Osteocyte (in vitro differentiated cells): ENCODE results near the gene XRCC4. TPM values are rescaled to one million over a fixed set of nuclear protein-coding genes. Genes with fewer than 3 reads are reported as not detected.

Source experiments
- DNase-seq: peaks from one replicate; pipeline ENCODE4 v3.0.0; 2021; ENCODE audit warnings: mixed read lengths; ENCODE audit not compliant: unreplicated experiment; ENCODE audit errors: extremely low spot score
- H3K27ac Mint-ChIP-seq: one replicate; pipeline ENCODE4 v1.8.0; 2021; ENCODE audit warnings: mild to moderate bottlenecking, mixed read lengths; ENCODE audit not compliant: unreplicated experiment
- H3K27me3 Mint-ChIP-seq: one replicate; pipeline ENCODE4 v1.8.0; 2021; ENCODE audit warnings: mixed read lengths; ENCODE audit not compliant: unreplicated experiment
- H3K36me3 Mint-ChIP-seq: one replicate; pipeline ENCODE4 v1.8.0; 2021; ENCODE audit warnings: mixed read lengths; ENCODE audit not compliant: unreplicated experiment
- H3K4me1 Mint-ChIP-seq: one replicate; pipeline ENCODE4 v1.8.0; 2021; ENCODE audit warnings: mixed read lengths; ENCODE audit not compliant: unreplicated experiment
- H3K4me3 Mint-ChIP-seq: one replicate; pipeline ENCODE4 v1.8.0; 2021; ENCODE audit warnings: mild to moderate bottlenecking, moderate library complexity, mixed read lengths; ENCODE audit not compliant: unreplicated experiment
- H3K9me3 Mint-ChIP-seq: one replicate; pipeline ENCODE4 v1.8.0; 2021; ENCODE audit warnings: mixed read lengths; ENCODE audit not compliant: unreplicated experiment
- total RNA-seq: library from RNA; stranded (reverse); gene quantifications from 2 replicates; pipeline ENCODE4 v1.2.1, GENCODE V29; 2021
- TF ChIP-seq, protein P1 (sequence below): fragments of 200-600 bp; sonication (generic); IDR thresholded peaks from 2 replicates; pipeline ENCODE4 v1.5.0; 2021; ENCODE audit warnings: antibody characterized with exemption, mild to moderate bottlenecking, moderate library complexity

Gene XRCC4
- total RNA-seq, 1 donor from 2014 or later, result 4.2 TPM

DNA sequence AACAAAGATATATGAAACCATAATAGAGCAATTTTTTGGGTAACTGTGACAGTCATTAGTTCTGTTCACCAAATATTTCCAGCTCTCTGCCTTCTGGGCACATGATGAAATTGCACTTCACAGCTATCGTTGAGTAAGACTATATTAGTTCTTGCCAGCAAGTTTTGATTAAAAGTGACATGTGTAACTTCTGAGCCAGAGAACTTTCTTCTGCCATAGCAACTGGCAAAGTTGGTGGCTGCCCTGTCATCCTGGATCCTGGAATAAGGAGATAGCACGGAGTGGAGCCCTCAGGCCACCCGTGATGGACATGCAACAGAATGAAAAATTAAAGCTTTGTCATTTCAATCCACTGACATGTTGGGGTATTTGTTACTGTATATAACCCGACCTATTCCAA is 199.8 kb downstream of the XRCC4 start:
- peaks cover 11% of the 10 kb centered on the region for H3K9me3 Mint-ChIP-seq
- TF ChIP-seq, protein P1, sequence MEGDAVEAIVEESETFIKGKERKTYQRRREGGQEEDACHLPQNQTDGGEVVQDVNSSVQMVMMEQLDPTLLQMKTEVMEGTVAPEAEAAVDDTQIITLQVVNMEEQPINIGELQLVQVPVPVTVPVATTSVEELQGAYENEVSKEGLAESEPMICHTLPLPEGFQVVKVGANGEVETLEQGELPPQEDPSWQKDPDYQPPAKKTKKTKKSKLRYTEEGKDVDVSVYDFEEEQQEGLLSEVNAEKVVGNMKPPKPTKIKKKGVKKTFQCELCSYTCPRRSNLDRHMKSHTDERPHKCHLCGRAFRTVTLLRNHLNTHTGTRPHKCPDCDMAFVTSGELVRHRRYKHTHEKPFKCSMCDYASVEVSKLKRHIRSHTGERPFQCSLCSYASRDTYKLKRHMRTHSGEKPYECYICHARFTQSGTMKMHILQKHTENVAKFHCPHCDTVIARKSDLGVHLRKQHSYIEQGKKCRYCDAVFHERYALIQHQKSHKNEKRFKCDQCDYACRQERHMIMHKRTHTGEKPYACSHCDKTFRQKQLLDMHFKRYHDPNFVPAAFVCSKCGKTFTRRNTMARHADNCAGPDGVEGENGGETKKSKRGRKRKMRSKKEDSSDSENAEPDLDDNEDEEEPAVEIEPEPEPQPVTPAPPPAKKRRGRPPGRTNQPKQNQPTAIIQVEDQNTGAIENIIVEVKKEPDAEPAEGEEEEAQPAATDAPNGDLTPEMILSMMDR, result no peak
- H3K27ac Mint-ChIP-seq, result peak overlapping the region; percentile 52
- H3K27me3 Mint-ChIP-seq, result no peaks in the 10 kb centered on the region
- peaks cover 28% of the 10 kb centered on the region for H3K4me1 Mint-ChIP-seq
- no peak overlapping the region for H3K4me3 Mint-ChIP-seq
- H3K36me3 Mint-ChIP-seq, result no peaks in the 10 kb centered on the region
- no peak for DNase-seq

DNA sequence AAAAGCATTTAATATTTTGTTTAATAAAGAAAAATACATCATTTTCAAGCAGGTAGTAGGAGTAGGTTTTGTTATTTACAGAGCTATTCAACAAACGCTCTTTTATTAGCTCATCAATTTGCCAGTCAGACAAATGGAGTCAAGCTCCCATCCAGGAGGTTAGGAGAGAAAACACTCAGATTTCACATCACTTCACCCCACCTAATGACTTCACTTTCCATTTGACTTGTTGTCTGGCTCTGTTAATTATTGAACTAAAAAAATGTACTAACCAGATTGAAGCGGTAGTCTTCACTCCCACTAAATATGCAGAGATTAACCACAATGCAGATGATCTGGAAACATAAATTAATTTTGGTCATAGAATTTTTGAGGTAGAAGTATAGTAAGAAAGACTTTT is 200.6 kb downstream of the XRCC4 start:
- Mint-ChIP-seq H3K9me3 (peaks cover 11% of the 10 kb centered on the region), H3K27ac (no peak overlapping the region), H3K27me3 (no peaks in the 10 kb centered on the region), H3K4me1 (peaks cover 32% of the 10 kb centered on the region), H3K36me3 (no peaks in the 10 kb centered on the region), H3K4me3 (no peak overlapping the region)
- TF ChIP-seq, protein P1, result no peak
- DNase-seq, result no peak

DNA sequence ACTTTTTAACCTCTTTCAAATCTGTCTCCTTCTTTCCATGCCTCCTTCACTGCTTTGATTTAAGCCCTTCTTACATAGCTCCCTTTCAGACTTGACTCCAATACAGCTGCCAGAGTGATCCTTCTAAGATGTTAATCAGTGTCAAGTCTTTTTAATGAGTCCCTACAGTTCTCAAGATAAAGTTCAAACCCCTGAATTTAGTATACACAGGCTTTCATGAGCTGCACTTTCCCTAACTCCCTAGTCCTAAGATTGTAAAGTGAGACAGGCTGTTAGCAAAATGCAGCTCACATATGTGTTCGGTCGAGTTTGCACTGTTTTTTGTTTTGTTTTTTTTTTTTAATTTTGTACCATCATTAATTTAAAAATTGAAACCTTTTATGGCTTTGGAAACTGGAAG is 203.8 kb downstream of the XRCC4 start:
- TF ChIP-seq, protein P1, result no peak
- H3K9me3 Mint-ChIP-seq, result no peaks in the 10 kb centered on the region
- H3K27me3 Mint-ChIP-seq, result no peaks in the 10 kb centered on the region
- H3K4me3 Mint-ChIP-seq, result no peak overlapping the region
- peaks cover 31% of the 10 kb centered on the region for H3K4me1 Mint-ChIP-seq
- no peak overlapping the region for H3K27ac Mint-ChIP-seq
- no peaks in the 10 kb centered on the region for H3K36me3 Mint-ChIP-seq
- no peak for DNase-seq

DNA sequence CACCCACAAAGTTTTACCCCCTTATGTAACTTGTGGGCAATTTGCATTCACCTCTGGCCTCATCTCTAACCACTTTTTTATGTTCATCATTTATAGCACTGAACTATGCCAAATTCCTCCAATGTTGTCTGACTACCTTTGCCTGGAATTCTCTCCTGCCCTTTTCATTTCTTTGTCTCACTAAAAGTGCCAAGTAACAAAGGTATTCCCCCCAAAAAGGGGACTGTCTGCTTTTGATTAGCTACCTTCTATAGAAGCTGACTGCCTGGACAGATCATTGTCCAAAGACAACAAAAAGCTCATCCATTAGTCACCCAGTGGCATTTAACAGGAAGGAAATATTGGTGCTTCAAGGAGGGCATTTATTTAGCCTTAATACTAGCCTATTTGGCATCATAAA is 204.3 kb downstream of the XRCC4 start:
- no peak overlapping the region for H3K4me3 Mint-ChIP-seq

DNA sequence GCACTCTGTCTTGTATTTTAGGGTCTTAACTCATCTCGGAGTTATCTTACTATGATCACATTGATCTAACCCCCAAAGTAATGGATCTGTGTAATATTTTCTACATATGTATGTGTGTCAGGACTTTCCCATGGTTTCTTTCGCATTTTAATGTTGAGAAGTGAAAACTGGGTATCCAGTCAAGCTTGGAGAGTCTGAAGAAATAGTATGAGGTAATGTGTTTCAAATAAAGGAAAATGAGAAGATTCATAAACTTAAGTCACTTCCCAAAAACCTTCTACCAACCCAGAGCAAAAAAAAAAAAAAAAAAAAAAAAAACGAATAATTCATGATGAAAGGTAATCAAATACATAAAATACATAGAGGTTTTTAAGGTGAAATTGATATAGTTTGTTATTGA is 206.4 kb downstream of the XRCC4 start:
- TF ChIP-seq, protein P1, result no peak
- Mint-ChIP-seq H3K36me3 (no peaks in the 10 kb centered on the region), H3K4me3 (no peak overlapping the region), H3K27ac (no peak overlapping the region), H3K27me3 (no peaks in the 10 kb centered on the region), H3K9me3 (peaks cover 5% of the 10 kb centered on the region), H3K4me1 (peaks cover 20% of the 10 kb centered on the region)
- no peak for DNase-seq

More for the DNA sequence above, 204.3 kb downstream of the XRCC4 start:
- TF ChIP-seq, protein P1, result no peak
- Mint-ChIP-seq H3K9me3 (no peaks in the 10 kb centered on the region), H3K27me3 (no peaks in the 10 kb centered on the region), H3K27ac (peak overlapping the region; percentile 46), H3K4me1 (peaks cover 26% of the 10 kb centered on the region), H3K36me3 (no peaks in the 10 kb centered on the region)
- DNase-seq, result no peak
